Kidney capillary endothelial cell (primary cell): Measurements from ENCODE around the gene HLCS.
A peak's percentile ranks its signal among the peaks of the same experiment; 100 is the strongest.
"Not testable (repeated sequence)": the region's sequence is repeated elsewhere in the genome, so short reads cannot be mapped to it uniquely, and the experiment has no call there.

Experiments used
- DNase-seq: peaks from one replicate; pipeline ENCODE4 v3.0.0-alpha.2; 2018; ENCODE audit warnings: low spot score

Gene HLCS

GRCh38 chr21:36966066-36966820, at the start of gene HLCS:
Gene HLCS (minus strand): TSS chr21:36966669. CDS start chr21:36966638, 31 bp downstream.
- peak; percentile 52 for DNase-seq

- DNase-seq: peak; percentile 82
These were observed 43.4 kb upstream of the HLCS start for GRCh38 chr21:37009740-37010341.

GRCh38 chr21:37008724-37009123, 42.3 kb upstream of the HLCS start:
- DNase-seq: no peak

- DNase-seq: no peak
These were observed 40.2 kb upstream of the HLCS start, which contains the start of gene RIPPLY3 for GRCh38 chr21:37006486-37007291. Gene RIPPLY3 (plus strand): TSS chr21:37006702. CDS start chr21:37006773, 71 bp downstream.

- no peak for DNase-seq
These were observed 39.3 kb upstream of the HLCS start for GRCh38 chr21:37005548-37006485.

- not testable (repeated sequence) for DNase-seq
These were observed 37.4 kb upstream of the HLCS start for GRCh38 chr21:37003917-37004316.

GRCh38 chr21:37002851-37003250, 36.4 kb upstream of the HLCS start:
- DNase-seq: not testable (repeated sequence)

GRCh38 chr21:37001441-37001840, 35.0 kb upstream of the HLCS start:
- no peak for DNase-seq

- no peak for DNase-seq
These were observed 33.9 kb upstream of the HLCS start for GRCh38 chr21:37000381-37000780.

- DNase-seq: no peak
These were observed 32.8 kb upstream of the HLCS start for GRCh38 chr21:36999131-36999898.

- not testable (repeated sequence) for DNase-seq
These were observed 28.8 kb upstream of the HLCS start for GRCh38 chr21:36995285-36995684.

GRCh38 chr21:36994501-36995158, 28.2 kb upstream of the HLCS start:
- DNase-seq: no peak

- no peak for DNase-seq
These were observed 26.2 kb upstream of the HLCS start for GRCh38 chr21:36992671-36993070.

GRCh38 chr21:36990508-36991205, 24.2 kb upstream of the HLCS start:
- no peak for DNase-seq

- DNase-seq: peak; percentile 85
These were observed 23.4 kb upstream of the HLCS start for GRCh38 chr21:36989699-36990507.

GRCh38 chr21:36989199-36989698, 22.8 kb upstream of the HLCS start:
- DNase-seq: not testable (repeated sequence)

- no peak for DNase-seq
These were observed 22.1 kb upstream of the HLCS start for GRCh38 chr21:36988536-36988935.

- DNase-seq: no peak
These were observed 21.4 kb upstream of the HLCS start for GRCh38 chr21:36987845-36988244.
